Glutamatergic neuron (in vitro differentiated cells): ENCODE data around the gene HEYL. TPM values are rescaled to one million over a fixed set of nuclear protein-coding genes. Genes with fewer than 3 reads are reported as not detected.

Experiments used
- DNase-seq: peaks from one replicate; pipeline ENCODE4 v3.0.0; 2022
- H3K27ac Mint-ChIP-seq: one replicate; pipeline ENCODE4 v1.8.0; 2020; ENCODE audit warnings: mild to moderate bottlenecking, mixed read lengths, inconsistent platforms; ENCODE audit not compliant: unreplicated experiment
- H3K27me3 Mint-ChIP-seq: one replicate; pipeline ENCODE4 v1.8.0; 2020; ENCODE audit warnings: mild to moderate bottlenecking, moderate library complexity, mixed read lengths, inconsistent platforms; ENCODE audit not compliant: unreplicated experiment
- H3K36me3 Mint-ChIP-seq: one replicate; pipeline ENCODE4 v1.8.0; 2020; ENCODE audit warnings: mild to moderate bottlenecking, mixed read lengths, inconsistent platforms; ENCODE audit not compliant: unreplicated experiment
- H3K4me1 Mint-ChIP-seq: one replicate; pipeline ENCODE4 v1.8.0; 2020; ENCODE audit warnings: mild to moderate bottlenecking, low read depth, mixed read lengths, inconsistent platforms; ENCODE audit not compliant: unreplicated experiment
- H3K4me3 Mint-ChIP-seq: one replicate; pipeline ENCODE4 v1.8.0; 2020; ENCODE audit warnings: mild to moderate bottlenecking, mixed read lengths, inconsistent platforms; ENCODE audit not compliant: unreplicated experiment
- H3K9me3 Mint-ChIP-seq: one replicate; pipeline ENCODE4 v1.8.0; 2020; ENCODE audit warnings: mild to moderate bottlenecking, moderate library complexity, mixed read lengths, inconsistent platforms; ENCODE audit not compliant: unreplicated experiment
- total RNA-seq: library from RNA; stranded (reverse); fragmentation: NEBNext Ultra II Directional; extraction: Animal tissue kit (Norgen Biotek cat#: 25700); gene quantifications from one replicate; pipeline ENCODE4 v1.2.1, GENCODE V29; 2021; ENCODE audit not compliant: unreplicated experiment
- TF ChIP-seq, protein P1 (sequence below): fragments of 200-600 bp; sonication (generic); IDR thresholded peaks from one replicate; pipeline ENCODE4 v1.5.0; 2021; ENCODE audit not compliant: partially characterized antibody, unreplicated experiment

Gene HEYL
- total RNA-seq, 1 donor from 2014 or later = 9.0 TPM

DNA sequence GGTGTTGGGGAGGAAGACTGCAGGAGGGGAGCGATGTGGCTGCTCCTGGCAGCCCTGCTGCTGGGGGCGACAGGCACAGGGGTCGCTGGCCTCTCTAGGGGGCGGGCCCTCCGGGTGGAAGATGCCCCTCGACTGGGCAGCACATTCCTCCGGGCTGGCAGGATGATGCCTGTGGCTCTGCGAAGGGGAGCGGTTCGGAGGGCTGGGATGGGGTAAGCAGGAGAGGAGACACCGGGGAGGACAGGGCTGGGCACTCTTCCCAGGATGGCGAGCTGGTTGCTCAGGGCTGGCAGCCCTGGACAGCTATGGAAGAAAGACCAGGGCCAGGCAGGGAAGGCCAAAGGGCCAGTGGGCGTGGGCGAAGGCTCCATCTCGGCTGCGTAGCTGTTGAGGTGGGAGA is 12.8 kb downstream of the HEYL start:
- TF ChIP-seq, protein P1, sequence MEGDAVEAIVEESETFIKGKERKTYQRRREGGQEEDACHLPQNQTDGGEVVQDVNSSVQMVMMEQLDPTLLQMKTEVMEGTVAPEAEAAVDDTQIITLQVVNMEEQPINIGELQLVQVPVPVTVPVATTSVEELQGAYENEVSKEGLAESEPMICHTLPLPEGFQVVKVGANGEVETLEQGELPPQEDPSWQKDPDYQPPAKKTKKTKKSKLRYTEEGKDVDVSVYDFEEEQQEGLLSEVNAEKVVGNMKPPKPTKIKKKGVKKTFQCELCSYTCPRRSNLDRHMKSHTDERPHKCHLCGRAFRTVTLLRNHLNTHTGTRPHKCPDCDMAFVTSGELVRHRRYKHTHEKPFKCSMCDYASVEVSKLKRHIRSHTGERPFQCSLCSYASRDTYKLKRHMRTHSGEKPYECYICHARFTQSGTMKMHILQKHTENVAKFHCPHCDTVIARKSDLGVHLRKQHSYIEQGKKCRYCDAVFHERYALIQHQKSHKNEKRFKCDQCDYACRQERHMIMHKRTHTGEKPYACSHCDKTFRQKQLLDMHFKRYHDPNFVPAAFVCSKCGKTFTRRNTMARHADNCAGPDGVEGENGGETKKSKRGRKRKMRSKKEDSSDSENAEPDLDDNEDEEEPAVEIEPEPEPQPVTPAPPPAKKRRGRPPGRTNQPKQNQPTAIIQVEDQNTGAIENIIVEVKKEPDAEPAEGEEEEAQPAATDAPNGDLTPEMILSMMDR = no peak
- Mint-ChIP-seq H3K4me1 (peaks cover 13% of the 10 kb centered on the region), H3K27me3 (peaks cover 7% of the 10 kb centered on the region), H3K27ac (no peak overlapping the region), H3K4me3 (no peak overlapping the region), H3K36me3 (peaks cover 22% of the 10 kb centered on the region), H3K9me3 (peaks cover 3% of the 10 kb centered on the region)
- no peak for DNase-seq

DNA sequence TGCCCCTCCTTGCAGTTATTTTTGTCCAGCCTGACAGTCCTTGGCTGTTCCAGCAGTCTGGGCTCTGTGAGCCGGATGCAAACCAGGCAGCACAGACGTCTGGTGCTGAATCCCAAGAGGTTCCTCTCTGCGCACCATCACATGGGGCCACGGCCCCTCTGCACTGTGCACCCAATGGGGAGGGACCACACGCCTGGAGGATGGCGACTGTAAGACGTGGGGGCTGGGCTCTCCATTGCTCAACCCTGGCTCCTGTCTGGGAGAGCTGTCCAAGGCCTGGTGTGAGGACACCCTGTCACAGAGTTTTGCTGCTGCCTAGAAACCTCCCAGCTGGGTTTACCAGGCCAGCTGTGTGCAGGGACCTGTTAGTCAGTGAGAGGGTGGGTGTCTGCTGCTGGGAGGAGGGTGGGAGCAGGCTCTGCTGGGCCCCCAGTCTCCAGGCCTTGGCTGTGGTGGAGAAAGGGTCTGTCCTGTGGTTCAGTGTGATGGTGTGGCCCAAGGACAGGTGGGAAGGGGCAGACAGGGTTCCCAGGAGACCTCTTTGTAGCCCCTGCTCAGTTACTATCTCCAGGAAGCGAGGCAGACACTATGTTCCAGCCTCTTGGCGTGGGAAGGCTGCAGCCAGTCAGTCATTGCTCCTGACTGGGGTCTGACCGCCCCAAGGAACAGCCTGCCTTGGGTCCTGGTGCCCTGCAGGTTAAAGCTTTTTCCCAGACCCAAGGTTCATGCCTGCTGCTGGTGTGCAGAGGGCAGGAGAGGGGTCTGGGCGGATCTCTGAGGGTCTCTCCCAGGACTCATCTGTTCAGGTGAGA is 13.8 kb downstream of the HEYL start:
- Mint-ChIP-seq H3K27me3 (peaks cover 6% of the 10 kb centered on the region), H3K4me3 (no peak overlapping the region), H3K36me3 (peaks cover 22% of the 10 kb centered on the region), H3K4me1 (peaks cover 12% of the 10 kb centered on the region), H3K9me3 (peaks cover 3% of the 10 kb centered on the region), H3K27ac (no peak overlapping the region)
- DNase-seq = peak; percentile 27
- TF ChIP-seq, protein P1 = no peak

DNA sequence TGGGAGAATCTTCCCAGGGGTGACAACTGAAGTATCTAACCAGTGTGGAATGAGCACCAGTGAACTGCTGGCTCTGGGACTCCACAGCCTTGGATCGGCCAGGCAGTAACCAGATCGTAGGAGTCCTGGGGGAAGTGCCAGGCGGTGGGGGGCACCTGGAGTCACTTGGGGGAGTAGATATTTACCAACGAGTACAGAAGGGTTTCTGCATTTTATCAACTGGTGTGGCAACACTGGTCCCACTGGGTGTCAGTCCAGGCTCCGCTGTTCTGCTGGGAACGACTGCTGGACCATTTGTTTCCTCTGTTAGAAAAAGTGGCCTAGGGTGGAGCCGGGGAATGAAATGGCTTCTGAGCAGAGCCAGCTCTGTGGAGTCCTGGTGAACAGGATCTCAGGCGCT is 14.4 kb downstream of the HEYL start:
- peaks cover 5% of the 10 kb centered on the region for H3K9me3 Mint-ChIP-seq
- H3K4me1 Mint-ChIP-seq = peaks cover 7% of the 10 kb centered on the region
- H3K27me3 Mint-ChIP-seq = peaks cover 4% of the 10 kb centered on the region
- TF ChIP-seq, protein P1 = no peak
- peaks cover 16% of the 10 kb centered on the region for H3K36me3 Mint-ChIP-seq
- no peak overlapping the region for H3K4me3 Mint-ChIP-seq
- no peak overlapping the region for H3K27ac Mint-ChIP-seq
- DNase-seq = no peak

DNA sequence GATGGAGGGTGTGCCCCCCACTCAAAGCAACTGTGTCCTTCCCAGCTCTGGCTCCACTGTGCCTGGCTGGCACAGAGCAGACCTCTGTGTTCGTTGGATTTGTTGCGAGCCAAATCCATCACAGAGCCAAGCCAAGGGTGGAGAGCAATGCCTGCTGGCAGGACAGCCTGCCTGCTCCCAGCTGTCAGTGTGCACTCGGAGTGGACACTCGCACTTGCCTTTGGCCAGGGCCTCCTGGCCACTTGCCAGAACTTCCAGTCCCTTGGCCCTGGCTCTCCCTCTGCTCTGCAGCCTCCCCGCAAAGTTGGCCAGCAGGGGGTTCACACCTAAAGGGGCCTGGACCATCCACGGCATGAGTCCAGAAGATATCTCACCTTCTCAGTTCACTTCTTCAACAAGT is 16.4 kb downstream of the HEYL start:
- no peak for DNase-seq
- peaks cover 4% of the 10 kb centered on the region for H3K27me3 Mint-ChIP-seq
- TF ChIP-seq, protein P1 = no peak
- no peak overlapping the region for H3K27ac Mint-ChIP-seq
- peaks cover 7% of the 10 kb centered on the region for H3K4me1 Mint-ChIP-seq
- no peak overlapping the region for H3K4me3 Mint-ChIP-seq
- H3K9me3 Mint-ChIP-seq = peaks cover 5% of the 10 kb centered on the region
- H3K36me3 Mint-ChIP-seq = peaks cover 14% of the 10 kb centered on the region

DNA sequence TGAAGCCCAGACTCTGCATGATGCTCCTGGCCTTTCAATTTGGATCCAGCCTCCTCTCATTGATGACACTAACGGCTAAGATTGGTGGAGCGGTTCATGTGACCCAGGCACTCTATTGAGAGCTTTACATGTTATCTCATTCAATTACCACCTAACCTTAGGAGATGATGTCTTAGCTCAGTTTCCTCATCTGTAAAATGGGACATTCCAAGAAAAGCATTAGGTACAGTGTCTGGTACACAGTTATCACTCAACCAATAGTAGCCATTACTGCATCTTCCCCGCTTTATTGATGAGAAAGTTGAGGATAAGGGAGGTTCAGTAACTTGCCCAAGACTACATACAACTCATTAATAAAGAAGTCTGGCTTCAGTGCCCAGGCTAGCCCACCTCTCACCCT is 17.0 kb downstream of the HEYL start:
- Mint-ChIP-seq H3K27me3 (peaks cover 4% of the 10 kb centered on the region), H3K9me3 (peaks cover 5% of the 10 kb centered on the region), H3K27ac (no peak overlapping the region), H3K36me3 (peaks cover 14% of the 10 kb centered on the region), H3K4me3 (no peak overlapping the region), H3K4me1 (peaks cover 7% of the 10 kb centered on the region)
- TF ChIP-seq, protein P1 = no peak
- no peak for DNase-seq
